GM13977 (cell line): ENCODE data around the gene BNC2.

Source experiments
- DNase-seq: peaks from one replicate; pipeline ENCODE4 v3.0.0; 2012; ENCODE audit warnings: low spot score
- CTCF ChIP-seq: IDR thresholded peaks from 2 replicates; pipeline ENCODE4 v1.5.1; 2012; ENCODE audit warnings: mild to moderate bottlenecking, control low read depth; ENCODE audit not compliant: insufficient read depth; ENCODE audit errors: extremely low read depth, missing control alignments
- in situ Hi-C: fragments of 300-500 bp; cut with MboI; formaldehyde crosslinking; loops from one replicate; pipeline ENCODE4 v1.12.0; 2022; ENCODE audit warnings: low sequenced_read_pairs, low pct_unique_long_range_greater_than_20kb, mixed read lengths, inconsistent platforms; ENCODE audit not compliant: unreplicated experiment

The BNC2 gene

DNA sequence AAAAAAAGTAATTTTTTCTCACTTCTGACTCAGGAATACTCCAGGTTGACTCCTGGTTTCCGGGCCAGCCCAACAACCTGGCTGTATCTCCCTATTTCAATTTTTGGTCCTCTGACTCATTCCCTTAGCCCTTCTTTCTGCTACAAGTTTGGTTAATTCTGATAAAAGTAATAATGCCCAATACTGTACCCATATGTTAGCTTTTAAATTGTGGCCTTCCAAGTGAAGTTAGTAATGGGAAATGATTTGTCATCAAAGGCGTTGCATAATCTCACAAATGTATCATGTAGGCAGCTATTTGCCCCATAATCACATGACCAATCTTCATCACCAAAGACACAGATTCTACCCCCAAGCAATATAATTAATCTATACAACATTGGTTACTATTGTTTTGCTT is 31.1 kb upstream of the BNC2 start:
- TF ChIP-seq CTCF: no peak
- in situ Hi-C loops: no loop called here
- DNase-seq: no peak

DNA sequence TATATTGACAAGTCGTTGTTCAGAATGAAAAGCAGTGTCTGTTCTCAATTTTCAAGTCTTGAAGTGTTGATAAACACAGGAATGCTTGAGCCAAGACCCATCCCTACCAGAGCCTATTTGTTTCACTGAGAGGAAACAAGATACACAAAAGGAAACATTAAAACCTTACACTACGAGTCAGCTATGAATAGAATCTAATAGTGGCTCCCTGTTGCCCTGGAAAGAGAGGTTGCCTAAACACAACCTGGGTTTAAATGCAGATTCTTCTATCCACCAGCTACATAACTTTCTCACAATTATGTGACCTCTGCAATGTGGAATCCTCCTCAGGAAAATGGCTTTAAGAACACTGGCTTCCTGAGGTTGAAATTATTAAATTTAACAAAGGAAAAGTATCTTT is 29.1 kb upstream of the BNC2 start:
- no peak for TF ChIP-seq CTCF
- no peak for DNase-seq
- in situ Hi-C loops: no loop called here

DNA sequence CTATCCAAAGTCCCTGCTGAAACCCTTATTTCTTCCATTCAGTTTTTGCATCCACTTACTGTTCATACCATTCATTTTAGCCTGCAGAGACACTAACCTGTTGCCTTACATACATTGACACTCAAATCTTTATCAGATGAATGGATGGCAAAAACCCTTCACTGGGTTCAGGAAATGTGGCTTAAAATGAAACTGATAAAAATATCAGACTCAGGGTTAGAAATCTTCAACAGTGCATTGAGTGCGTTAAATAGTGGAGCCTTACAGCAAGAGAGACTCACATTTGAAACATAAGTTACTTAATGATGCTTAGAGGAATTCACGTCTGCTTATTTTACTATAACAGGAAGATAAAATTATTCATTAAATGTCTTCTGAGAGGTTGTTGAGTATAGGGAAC is 28.0 kb upstream of the BNC2 start:
- in situ Hi-C loops: no loop called here
- no peak for DNase-seq
- TF ChIP-seq CTCF: no peak

DNA sequence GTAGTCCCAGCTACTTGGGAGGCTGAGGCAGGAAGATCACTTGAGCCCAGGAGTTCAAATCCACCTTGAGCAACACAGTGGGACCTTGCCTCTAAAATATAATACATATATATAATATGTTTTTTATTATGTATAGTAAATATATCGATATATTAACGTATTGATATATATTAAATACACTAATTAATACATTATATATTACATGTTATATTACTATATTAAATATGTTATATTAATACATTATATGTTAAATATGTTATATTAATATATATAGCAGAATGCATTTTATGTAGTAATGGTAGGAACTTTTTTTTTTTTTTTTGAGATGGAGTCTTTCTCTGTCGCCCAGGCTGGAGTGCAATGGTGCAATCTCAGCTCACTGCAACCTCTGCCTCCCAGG is 18.1 kb upstream of the BNC2 start:
- DNase-seq: no peak
- no peak for TF ChIP-seq CTCF
- in situ Hi-C loops: no loop called here

DNA sequence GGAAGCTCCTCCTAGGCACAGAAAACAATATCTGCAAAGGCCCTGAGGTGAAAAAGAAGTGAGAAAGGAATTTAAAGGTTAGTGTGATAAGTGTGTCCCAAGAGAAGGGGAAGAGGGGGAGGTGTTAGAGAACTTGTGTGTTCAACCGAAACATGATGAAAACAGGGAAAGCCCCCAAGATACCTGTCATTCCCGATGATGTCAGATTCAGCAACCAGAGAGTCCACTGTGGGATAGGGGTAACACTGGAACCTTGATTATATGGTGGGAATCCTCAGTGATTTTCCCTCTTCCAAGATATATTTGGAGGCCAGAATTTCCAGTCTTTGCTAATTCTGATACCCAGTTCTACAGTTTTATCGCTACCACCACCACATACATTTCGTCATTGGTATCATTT is 15.5 kb upstream of the BNC2 start:
- in situ Hi-C loops: no loop called here
- DNase-seq: no peak
- no peak for TF ChIP-seq CTCF

GRCh38 chr9:16884952-16885513 is 14.6 kb upstream of the BNC2 start:
- DNase-seq: no peak
- in situ Hi-C loops: no loop called here
- TF ChIP-seq CTCF: no peak

GRCh38 chr9:16884373-16884772 is 13.9 kb upstream of the BNC2 start:
- DNase-seq: no peak
- in situ Hi-C loops: no loop called here
- no peak for TF ChIP-seq CTCF
